ENCODE results near the gene USP11.

USP11 gene

DNA sequence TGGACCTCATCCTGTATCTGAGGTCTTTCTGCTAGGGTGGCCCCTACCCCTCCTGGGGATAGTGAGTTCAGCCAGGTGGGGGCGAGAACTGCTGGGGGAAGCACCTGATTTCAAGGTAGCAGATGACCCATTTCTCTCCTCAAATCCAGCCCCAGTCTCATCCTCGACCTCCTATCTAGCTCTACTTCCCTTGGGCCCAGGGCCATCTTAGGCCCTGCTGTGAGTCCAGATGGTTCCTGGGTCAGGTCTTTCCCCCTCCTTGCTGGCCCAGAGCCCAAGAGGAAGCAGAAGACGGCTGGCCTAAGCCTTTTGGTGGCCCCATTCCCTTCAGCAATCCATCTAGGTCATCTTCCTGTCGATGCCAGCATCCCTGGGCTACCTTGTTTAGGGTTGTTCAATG, 11.1 kb upstream of the USP11 start:
- peak overlapping the region; percentile 18; the same call in 1 of the 2 replicates for H3K27ac ChIP-seq
- TF ChIP-seq, protein P1, sequence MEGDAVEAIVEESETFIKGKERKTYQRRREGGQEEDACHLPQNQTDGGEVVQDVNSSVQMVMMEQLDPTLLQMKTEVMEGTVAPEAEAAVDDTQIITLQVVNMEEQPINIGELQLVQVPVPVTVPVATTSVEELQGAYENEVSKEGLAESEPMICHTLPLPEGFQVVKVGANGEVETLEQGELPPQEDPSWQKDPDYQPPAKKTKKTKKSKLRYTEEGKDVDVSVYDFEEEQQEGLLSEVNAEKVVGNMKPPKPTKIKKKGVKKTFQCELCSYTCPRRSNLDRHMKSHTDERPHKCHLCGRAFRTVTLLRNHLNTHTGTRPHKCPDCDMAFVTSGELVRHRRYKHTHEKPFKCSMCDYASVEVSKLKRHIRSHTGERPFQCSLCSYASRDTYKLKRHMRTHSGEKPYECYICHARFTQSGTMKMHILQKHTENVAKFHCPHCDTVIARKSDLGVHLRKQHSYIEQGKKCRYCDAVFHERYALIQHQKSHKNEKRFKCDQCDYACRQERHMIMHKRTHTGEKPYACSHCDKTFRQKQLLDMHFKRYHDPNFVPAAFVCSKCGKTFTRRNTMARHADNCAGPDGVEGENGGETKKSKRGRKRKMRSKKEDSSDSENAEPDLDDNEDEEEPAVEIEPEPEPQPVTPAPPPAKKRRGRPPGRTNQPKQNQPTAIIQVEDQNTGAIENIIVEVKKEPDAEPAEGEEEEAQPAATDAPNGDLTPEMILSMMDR (conservative IDR thresholded peaks at IDR 0.05; ENCODE audit: low read depth), result no peak
- CTCF ChIA-PET, result no interaction called here
- POLR2A ChIA-PET (ENCODE audit: low non-redundant PET), result no interaction called here
- DNase-seq (ENCODE audit: low spot score), result no peak

DNA sequence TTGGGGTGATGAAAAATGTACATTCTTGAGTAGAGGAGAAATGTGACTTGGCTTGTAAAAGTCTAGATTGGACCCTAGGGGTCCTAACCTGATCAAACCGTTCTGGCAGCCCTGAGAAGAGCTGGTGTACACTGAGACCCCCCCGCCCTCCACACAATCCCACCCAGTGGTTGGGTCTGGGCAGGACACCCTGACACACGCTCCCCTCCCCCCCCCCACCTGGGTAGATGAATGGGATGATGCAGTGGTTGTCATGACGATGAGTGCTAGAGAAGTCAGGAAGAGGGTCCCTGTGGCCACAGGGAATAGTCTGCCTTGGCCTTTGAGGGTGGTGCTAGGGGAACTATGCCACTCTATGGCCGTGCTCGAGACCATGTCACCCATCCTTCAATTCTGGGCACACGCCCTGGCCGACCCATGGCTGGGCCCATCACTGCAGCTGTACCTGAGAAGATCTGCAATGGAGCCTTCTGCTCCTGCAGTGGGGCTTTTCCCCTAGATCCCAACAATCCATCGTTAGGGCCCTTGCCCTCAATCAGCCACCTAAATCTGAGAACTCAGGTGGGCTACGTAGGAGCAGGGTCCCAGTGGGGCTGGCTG, 10.0 kb upstream of the USP11 start:
- TF ChIP-seq, protein P1 (conservative IDR thresholded peaks at IDR 0.05; ENCODE audit: low read depth), result no peak
- ChIA-PET POLR2A (ENCODE audit: low non-redundant PET) (no interaction called here), CTCF (no interaction called here)
- DNase-seq (ENCODE audit: low spot score), result no peak
- no peak overlapping the region for H3K27ac ChIP-seq

DNA sequence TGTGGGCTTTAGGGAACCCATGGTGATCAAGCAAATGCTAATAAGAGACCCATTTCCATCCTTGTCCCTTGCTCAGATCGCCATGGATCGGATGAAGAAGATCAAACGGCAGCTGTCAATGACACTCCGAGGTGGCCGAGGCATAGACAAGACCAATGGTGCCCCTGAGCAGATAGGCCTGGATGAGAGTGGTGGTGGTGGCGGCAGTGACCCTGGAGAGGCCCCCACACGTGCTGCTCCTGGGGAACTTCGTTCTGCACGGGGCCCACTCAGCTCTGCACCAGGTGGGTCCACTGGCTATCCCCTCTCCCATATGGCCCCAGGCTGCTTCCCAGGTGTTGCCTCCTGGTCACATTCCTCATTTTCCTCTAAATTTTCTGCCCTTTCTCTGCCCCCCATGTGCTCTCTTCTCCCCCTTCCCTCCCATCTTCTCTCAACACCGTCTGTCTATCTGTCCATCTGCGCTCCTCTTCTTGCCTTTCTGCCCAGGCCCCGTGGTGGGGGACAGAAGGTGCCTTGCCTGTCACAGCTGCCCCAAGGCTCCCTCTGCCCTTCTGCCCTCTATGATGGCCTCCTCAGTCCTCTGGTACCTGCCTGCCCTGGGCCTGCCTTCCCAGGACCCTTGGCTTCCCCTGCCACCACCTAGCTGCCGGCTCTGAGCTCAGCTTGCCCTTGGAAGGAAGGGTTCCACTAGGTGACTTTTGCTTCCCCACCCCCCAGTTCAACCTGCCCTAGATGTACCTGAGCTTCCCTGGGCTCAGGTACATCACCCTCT, 9.1 kb upstream of the USP11 start:
- H3K27ac ChIP-seq, result no peak overlapping the region
- TF ChIP-seq, protein P1 (conservative IDR thresholded peaks at IDR 0.05; ENCODE audit: low read depth), result no peak
- POLR2A ChIA-PET (ENCODE audit: low non-redundant PET), result no interaction called here
- no peak for DNase-seq (ENCODE audit: low spot score)
- CTCF ChIA-PET, result no interaction called here

DNA sequence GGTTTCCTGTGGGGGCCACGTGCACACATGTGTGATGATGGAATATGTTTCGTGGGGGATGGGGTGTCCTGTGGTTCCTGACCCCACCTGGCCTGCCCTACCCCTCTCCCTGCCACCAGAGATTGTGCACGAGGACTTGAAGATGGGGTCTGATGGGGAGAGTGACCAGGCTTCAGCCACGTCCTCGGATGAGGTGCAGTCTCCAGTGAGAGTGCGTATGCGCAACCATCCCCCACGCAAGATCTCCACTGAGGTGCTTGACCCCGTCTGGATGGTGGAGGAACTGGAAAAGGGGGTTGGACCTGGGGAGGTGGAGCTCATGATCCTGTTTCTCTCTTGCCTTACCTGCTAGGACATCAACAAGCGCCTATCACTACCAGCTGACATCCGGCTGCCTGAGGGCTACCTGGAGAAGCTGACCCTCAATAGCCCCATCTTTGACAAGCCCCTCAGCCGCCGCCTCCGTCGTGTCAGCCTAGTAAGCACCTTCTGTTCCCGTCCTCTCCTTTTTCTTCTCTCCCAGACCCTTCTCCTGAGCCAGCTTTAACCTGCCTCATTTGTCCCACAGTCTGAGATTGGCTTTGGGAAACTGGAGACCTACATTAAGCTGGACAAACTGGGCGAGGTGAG, 8.4 kb upstream of the USP11 start:
- POLR2A ChIA-PET (ENCODE audit: low non-redundant PET), result no interaction called here
- TF ChIP-seq, protein P1 (conservative IDR thresholded peaks at IDR 0.05; ENCODE audit: low read depth), result no peak
- CTCF ChIA-PET, result no interaction called here
- no peak overlapping the region for H3K27ac ChIP-seq
- DNase-seq (ENCODE audit: low spot score), result no peak

DNA sequence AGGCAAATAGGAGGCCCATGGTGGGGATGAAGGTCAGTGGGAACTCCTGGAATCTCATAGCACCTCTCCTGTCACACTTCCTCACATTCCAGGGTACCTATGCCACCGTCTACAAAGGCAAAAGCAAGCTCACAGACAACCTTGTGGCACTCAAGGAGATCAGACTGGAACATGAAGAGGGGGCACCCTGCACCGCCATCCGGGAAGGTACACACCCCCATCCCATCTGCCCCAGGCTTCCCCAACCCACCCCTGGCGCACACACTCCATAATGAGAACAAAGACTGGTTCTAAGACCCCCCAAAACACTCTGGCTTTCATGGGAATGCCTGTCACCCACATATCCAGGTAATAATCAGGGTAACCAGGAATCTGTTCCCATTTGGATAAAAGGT, 7.9 kb upstream of the USP11 start:
- ChIA-PET POLR2A (ENCODE audit: low non-redundant PET) (no interaction called here), CTCF (interaction anchor here (0.6 kb wide), 1 partner anchor 404 kb away, joined by 4 read pairs; no protein-coding TSS in a partner anchor)
- H3K27ac ChIP-seq, result no peak overlapping the region
- DNase-seq (ENCODE audit: low spot score), result no peak
- TF ChIP-seq, protein P1 (conservative IDR thresholded peaks at IDR 0.05; ENCODE audit: low read depth), result no peak

DNA sequence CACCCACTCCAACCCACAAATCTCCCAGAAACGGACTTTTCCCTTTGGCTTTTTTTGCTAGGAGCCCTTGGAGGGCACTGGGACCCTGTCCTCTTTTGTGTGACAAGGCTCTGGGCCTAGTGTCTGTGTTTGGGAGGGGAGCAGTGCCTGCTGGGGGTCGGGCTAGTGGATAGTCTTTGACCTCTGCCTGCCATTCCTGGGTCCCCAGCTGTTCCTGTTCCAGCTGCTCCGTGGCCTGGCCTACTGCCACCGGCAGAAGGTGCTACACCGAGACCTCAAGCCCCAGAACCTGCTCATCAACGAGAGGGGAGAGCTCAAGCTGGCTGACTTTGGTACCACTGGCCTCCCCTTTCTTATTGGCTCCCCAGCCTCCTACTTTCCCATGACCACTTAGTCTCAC, 6.7 kb upstream of the USP11 start:
- no peak for DNase-seq (ENCODE audit: low spot score)
- POLR2A ChIA-PET (ENCODE audit: low non-redundant PET), result no interaction called here
- peak overlapping the region; percentile 9; the same call in 1 of the 2 replicates for H3K27ac ChIP-seq
- TF ChIP-seq, protein P1 (conservative IDR thresholded peaks at IDR 0.05; ENCODE audit: low read depth), result no peak
- CTCF ChIA-PET, result no interaction called here
